HepG2 (cell line): ENCODE results near the gene CERS6. TPM values are rescaled to one million over a fixed set of nuclear protein-coding genes. Genes with fewer than 3 reads are reported as not detected.

Source experiments
- ATAC-seq: fragments of 200-7000 bp; cut with Tn5 transposase; 3 replicates; pipeline ENCODE4 v1.9.1; 2020; ENCODE audit warnings: mild to moderate bottlenecking, moderate library complexity
- BruUV-seq: library from RNA; stranded (reverse); fragments of 400-500 nt; replicated peaks from 2 replicates; lab custom pipeline; 2021; lab: Mats Ljungman, UMichigan
- CTCF ChIA-PET: fragments of 300-600 bp; formaldehyde crosslinking; extraction: SDS; loops from one replicate; lab custom pipeline; 2021; ENCODE audit warnings: low total read pairs, inconsistent platforms, low intra/inter-chr PET ratio; lab: Yijun Ruan, JAX
- POLR2A ChIA-PET: fragments of 350-600 bp; sonication (Branson Sonifier 250); formaldehyde crosslinking; loops from one replicate; lab custom pipeline; 2020; ENCODE audit warnings: antibody characterized with exemption, inconsistent platforms; lab: Yijun Ruan, JAX
- DNase-seq: peaks from one replicate; pipeline ENCODE4 v3.0.0-alpha.2; 2015; ENCODE audit warnings: low spot score
- FAIRE-seq: peaks from 3 replicates; lab custom pipeline; 2011; peaks lifted over from hg19 to GRCh38; lab: Jason Lieb, UNC
- H2AFZ ChIP-seq: one replicate; pipeline ENCODE4 v1.6.1; 2011; ENCODE audit warnings: low read length, inconsistent platforms
- H3K27ac ChIP-seq: fragments of 300-600 bp; 3 replicates; pipeline ENCODE4 v1.8.0; 2011; ENCODE audit warnings: mixed run types, mild to moderate bottlenecking, mixed read lengths, low read length, inconsistent platforms; ENCODE audit not compliant: insufficient read depth; ENCODE audit errors: extremely low read length
- H3K27me3 ChIP-seq, 2 experiments: fragments of 200-600 bp in 1 of 2; 2 replicates in 1 of 2; 3 replicates in 1 of 2; pipeline versions ENCODE4 v1.6.0 to v1.8.0; 2011; ENCODE audit warnings: low read length in 2 of 2, mild to moderate bottlenecking in 2 of 2, moderate library complexity in 2 of 2, inconsistent platforms in 1 of 2; ENCODE audit not compliant: insufficient read depth in 2 of 2, control insufficient read depth in 1 of 2
- H3K36me3 ChIP-seq, 2 experiments: fragments of 200-600 bp in 1 of 2; replicated peaks in 1 of 2; 2 replicates in 1 of 2; 3 replicates in 1 of 2; pipeline versions ENCODE4 v1.5.1 to v1.8.0; 2011; ENCODE audit warnings: low read length in 2 of 2, inconsistent platforms in 1 of 2; ENCODE audit not compliant: insufficient read depth in 2 of 2, control insufficient read depth in 1 of 2
- H3K4me1 ChIP-seq: 2 replicates; pipeline ENCODE4 v1.5.1; 2012; ENCODE audit warnings: low read length, inconsistent platforms; ENCODE audit not compliant: insufficient read depth
- H3K4me2 ChIP-seq: 2 replicates; pipeline ENCODE4 v1.6.0; 2011; ENCODE audit warnings: low read depth, low read length, inconsistent platforms
- H3K4me3 ChIP-seq, 3 experiments: fragments of 200-600 bp in 1 of 3; sonication (generic), shearing (Covaris generic) in 1 of 3; replicated peaks in 1 of 3; 2 replicates each; pipeline ENCODE4 v1.5.1; 2011 to 2016; ENCODE audit warnings: low read length in 3 of 3, inconsistent platforms in 2 of 3, low read depth in 2 of 3, mild to moderate bottlenecking in 2 of 3, control low read depth in 1 of 3, mixed read lengths in 1 of 3; ENCODE audit not compliant: insufficient read depth in 1 of 3
- H3K79me2 ChIP-seq: one replicate; pipeline ENCODE4 v1.6.1; 2011; ENCODE audit warnings: low read length, inconsistent platforms; ENCODE audit not compliant: insufficient read depth
- H3K9ac ChIP-seq: 2 replicates; pipeline ENCODE4 v1.6.0; 2011; ENCODE audit warnings: mild to moderate bottlenecking, low read depth, low read length, inconsistent platforms; ENCODE audit not compliant: insufficient read depth
- H3K9me3 ChIP-seq: 2 replicates; pipeline ENCODE4 v1.5.1; 2012; ENCODE audit warnings: mild to moderate bottlenecking, low read length
- H4K20me1 ChIP-seq: 2 replicates; pipeline ENCODE4 v1.6.0; 2011; ENCODE audit warnings: inconsistent platforms, mild to moderate bottlenecking, low read length, moderate library complexity; ENCODE audit not compliant: insufficient read depth
- CBX1 ChIP-seq: IDR thresholded peaks from one replicate; pipeline ENCODE4 v1.6.1; 2016; ENCODE audit warnings: antibody characterized with exemption, low read depth
- ETV5 ChIP-seq: IDR thresholded peaks from 2 replicates; pipeline ENCODE4 v1.6.1; 2018; ENCODE audit warnings: missing biosample characterization, missing genetic modification reagents, inconsistent platforms, borderline replicate concordance
- ISL2 ChIP-seq: sonication (generic); formaldehyde crosslinking; IDR thresholded peaks from 2 replicates; pipeline ENCODE4 v1.5.0; 2020; ENCODE audit warnings: missing genetic modification reagents
- KMT2B ChIP-seq: IDR thresholded peaks from 2 replicates; pipeline ENCODE4 v1.6.1; 2016; ENCODE audit warnings: missing genetic modification reagents, missing compliant biosample characterization
- MED13 ChIP-seq: sonication (generic); formaldehyde crosslinking; IDR thresholded peaks from 2 replicates; pipeline ENCODE4 v1.5.0; 2020; ENCODE audit warnings: missing genetic modification reagents
- NFYC ChIP-seq: IDR thresholded peaks from 2 replicates; pipeline ENCODE4 v1.6.1; 2016; ENCODE audit warnings: missing genetic modification reagents, missing compliant biosample characterization
- ZFP82 ChIP-seq: sonication (generic); formaldehyde crosslinking; IDR thresholded peaks from 2 replicates; pipeline ENCODE4 v1.5.1; 2020; ENCODE audit warnings: mild to moderate bottlenecking, missing genetic modification reagents, borderline replicate concordance
- ZNF317 ChIP-seq: sonication (generic); formaldehyde crosslinking; IDR thresholded peaks from 2 replicates; pipeline ENCODE4 v1.5.0; 2020; ENCODE audit warnings: mild to moderate bottlenecking, missing genetic modification reagents
- ZNF614 ChIP-seq: IDR thresholded peaks from 2 replicates; pipeline ENCODE4 v1.6.1; 2018; ENCODE audit warnings: missing biosample characterization, missing genetic modification reagents, inconsistent platforms, borderline replicate concordance
- ZNF75D ChIP-seq: sonication (generic); formaldehyde crosslinking; IDR thresholded peaks from 2 replicates; pipeline ENCODE4 v1.8.1; 2023; ENCODE audit warnings: missing genetic modification reagents, mild to moderate bottlenecking, borderline replicate concordance
- ZSCAN22 ChIP-seq: sonication (generic); formaldehyde crosslinking; IDR thresholded peaks from 2 replicates; pipeline ENCODE4 v1.4.0; 2020; ENCODE audit warnings: mild to moderate bottlenecking, missing genetic modification reagents
- WGBS: methylation state at CpG from one replicate; pipeline ENCODE4 v1.1.6; 2017; ENCODE audit warnings: low lambda C conversion rate; 5-methylcytosine and 5-hydroxymethylcytosine counted together
- in situ Hi-C: cut with HindIII; loops from 2 replicates; pipeline ENCODE4 v1.10.0; 2017; ENCODE audit warnings: low pct_unique_long_range_greater_than_20kb; ENCODE audit not compliant: extremely low pct_ligation_motif_present
- intact Hi-C: fragments of 100-400 bp; cut with micrococcal nuclease; formaldehyde crosslinking; loops from one replicate; pipeline ENCODE4 v1.10.0; 2022; ENCODE audit not compliant: unreplicated experiment
- polyA plus RNA-seq, 8 experiments: library from polyadenylated mRNA; depleted of rRNA in 3 of 8; stranded (reverse) in 7 of 8; unstranded in 1 of 8; fragments of >200 nt; fragmentation: Illumina TruSeq in 4 of 8; extraction: Trizol in 4 of 8; gene quantifications; 2 replicates each; pipeline versions ENCODE4 v1.2.1 to v1.2.3, GENCODE V29; 2011 to 2016; ENCODE audit warnings: low read depth in 4 of 8, missing spikeins in 1 of 8, mixed read lengths in 1 of 8; ENCODE audit not compliant: insufficient read depth in 1 of 8
- total RNA-seq, 5 experiments: library from RNA; depleted of rRNA; stranded (reverse); fragments of >200 nt; fragmentation: Illumina TruSeq; extraction: Trizol; gene quantifications; 2 replicates each; pipeline ENCODE4 v1.2.3, GENCODE V29; 2016; ENCODE audit warnings: low read depth in 1 of 5
- TF ChIP-seq, protein P1 (sequence below): sonication (generic); formaldehyde crosslinking; IDR thresholded peaks from 2 replicates; pipeline ENCODE4 v1.8.1; 2023; ENCODE audit warnings: missing genetic modification reagents, mild to moderate bottlenecking, borderline replicate concordance

CERS6 gene
- total and polyA plus RNA-seq, 2 of the 13 experiments (the other 11 are each of a cell fraction or from before 2014, with no cell fraction given): 10.1 to 20.3 TPM

DNA sequence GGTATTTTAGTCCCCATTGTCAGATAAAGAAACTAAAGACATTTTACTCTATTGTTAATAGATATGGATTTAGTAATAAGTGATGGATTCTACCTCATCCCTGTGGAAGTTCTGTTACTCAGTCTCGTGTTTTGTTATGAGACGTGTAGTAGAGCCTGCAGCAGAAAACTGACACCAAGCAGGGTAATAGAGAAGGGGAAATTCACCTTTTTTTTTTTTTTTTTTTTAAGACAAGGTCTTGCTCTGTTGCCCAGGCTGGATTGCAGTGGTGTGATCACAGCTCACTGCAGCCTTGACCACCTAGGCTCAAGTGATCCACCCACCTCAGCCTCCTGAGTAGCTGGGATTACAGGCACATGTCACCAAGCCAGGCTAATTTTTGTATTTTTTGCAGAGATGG, 164.5 kb downstream of the CERS6 start:
- no peak for FAIRE-seq
- in situ Hi-C loops (no loop called here), intact Hi-C loops (no loop called here)
- H3K27me3 ChIP-seq: no peaks in the 10 kb centered on the region
- H3K4me2 ChIP-seq: no peak overlapping the region
- no peaks in the 10 kb centered on the region for H3K36me3 ChIP-seq
- no peak overlapping the region for H3K4me3 ChIP-seq
- no peaks in the 10 kb centered on the region for H3K79me2 ChIP-seq
- TF ChIP-seq ISL2 (CRISPR knock-in tag) (no peak), ZSCAN22 (CRISPR knock-in tag) (no peak), CBX1 (no peak), KMT2B (CRISPR knock-in tag) (no peak), ZNF614 (CRISPR knock-in tag) (no peak), MED13 (no peak), NFYC (CRISPR knock-in tag) (no peak), ZNF317 (no peak), ETV5 (CRISPR knock-in tag) (no peak), ZFP82 (CRISPR knock-in tag) (no peak), ZNF75D (CRISPR knock-in tag) (no peak)
- TF ChIP-seq, protein P1, sequence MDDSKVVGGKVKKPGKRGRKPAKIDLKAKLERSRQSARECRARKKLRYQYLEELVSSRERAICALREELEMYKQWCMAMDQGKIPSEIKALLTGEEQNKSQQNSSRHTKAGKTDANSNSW (CRISPR knock-in tag): no peak
- no peak overlapping the region for H3K27ac ChIP-seq
- no peak overlapping the region for H2AFZ ChIP-seq
- no peaks in the 10 kb centered on the region for H4K20me1 ChIP-seq
- no peak overlapping the region for H3K9ac ChIP-seq
- CTCF ChIA-PET: no interaction called here
- POLR2A ChIA-PET: no interaction called here
- no peak for DNase-seq
- peaks cover 18% of the 10 kb centered on the region for H3K4me1 ChIP-seq
- WGBS: 96% methylated on average over 2 of the region's 2 CpGs
- H3K9me3 ChIP-seq: no peaks in the 10 kb centered on the region
- BruUV-seq: no TSS peak
- no peak for ATAC-seq
